T-helper 1 cell treated with Interleukin-12 subunit alpha and Interleukin-12 subunit beta and Interleukin-4 antibody, amounts not matched to agents 30 μg/mL and 1 μg/mL, for 36 hours (primary cell): ENCODE data around the gene DNAJC5.
"Not testable (repeated sequence)": the region's sequence is repeated elsewhere in the genome, so short reads cannot be mapped to it uniquely, and the experiment has no call there.

ENCODE experiments used
- H3K27ac Mint-ChIP-seq: one replicate; pipeline ENCODE4 v1.8.0; 2021; ENCODE audit warnings: mild to moderate bottlenecking, mixed read lengths
- H3K27me3 Mint-ChIP-seq: one replicate; pipeline ENCODE4 v1.8.0; 2021; ENCODE audit warnings: low read depth, mixed read lengths
- H3K36me3 Mint-ChIP-seq: one replicate; pipeline ENCODE4 v1.8.0; 2021; ENCODE audit warnings: low read depth, mixed read lengths
- H3K4me1 Mint-ChIP-seq: one replicate; pipeline ENCODE4 v1.8.0; 2021; ENCODE audit warnings: low read depth, mixed read lengths
- H3K4me3 Mint-ChIP-seq: one replicate; pipeline ENCODE4 v1.8.0; 2021; ENCODE audit warnings: mild to moderate bottlenecking, moderate library complexity, mixed read lengths
- H3K9me3 Mint-ChIP-seq: one replicate; pipeline ENCODE4 v1.8.0; 2021; ENCODE audit warnings: mixed read lengths

DNAJC5 gene

GRCh38 chr20:63955827-63956663, 61.1 kb downstream of the DNAJC5 start, which contains the start of gene UCKL1:
Gene UCKL1, minus strand, starts transcription at chr20:63956416. Its CDS starts 44 bp downstream, at chr20:63956372.
- no peaks in the 10 kb centered on the region for H3K27me3 Mint-ChIP-seq
- peak within 1 kb of the TSS; percentile 80 for H3K4me3 Mint-ChIP-seq
- peak within 1 kb of the TSS; percentile 82 for H3K27ac Mint-ChIP-seq
- H3K9me3 Mint-ChIP-seq, result no peaks in the 10 kb centered on the region
- peaks cover 19% of the 10 kb centered on the region for H3K4me1 Mint-ChIP-seq
- H3K36me3 Mint-ChIP-seq, result no peaks in the 10 kb centered on the region

DNA sequence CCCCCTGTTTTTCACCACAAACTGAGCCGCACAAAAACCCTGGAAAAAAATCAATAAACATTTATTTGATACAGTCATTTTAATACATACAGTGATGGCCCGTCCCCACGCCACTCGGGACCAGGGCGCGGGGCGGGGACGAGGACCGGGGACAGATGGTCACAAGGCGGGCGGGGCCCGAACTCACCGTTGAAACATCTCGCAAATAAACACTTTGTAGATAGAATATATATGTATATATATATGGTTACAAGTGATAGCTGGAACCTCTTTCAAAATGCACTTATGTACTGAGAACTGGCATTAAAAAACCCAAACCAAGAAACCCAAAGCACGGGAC, 61.7 kb downstream of the DNAJC5 start:
- Mint-ChIP-seq H3K36me3 (peaks cover 5% of the 10 kb centered on the region), H3K4me3 (peak overlapping the region; percentile 76), H3K4me1 (peaks cover 19% of the 10 kb centered on the region)

DNA sequence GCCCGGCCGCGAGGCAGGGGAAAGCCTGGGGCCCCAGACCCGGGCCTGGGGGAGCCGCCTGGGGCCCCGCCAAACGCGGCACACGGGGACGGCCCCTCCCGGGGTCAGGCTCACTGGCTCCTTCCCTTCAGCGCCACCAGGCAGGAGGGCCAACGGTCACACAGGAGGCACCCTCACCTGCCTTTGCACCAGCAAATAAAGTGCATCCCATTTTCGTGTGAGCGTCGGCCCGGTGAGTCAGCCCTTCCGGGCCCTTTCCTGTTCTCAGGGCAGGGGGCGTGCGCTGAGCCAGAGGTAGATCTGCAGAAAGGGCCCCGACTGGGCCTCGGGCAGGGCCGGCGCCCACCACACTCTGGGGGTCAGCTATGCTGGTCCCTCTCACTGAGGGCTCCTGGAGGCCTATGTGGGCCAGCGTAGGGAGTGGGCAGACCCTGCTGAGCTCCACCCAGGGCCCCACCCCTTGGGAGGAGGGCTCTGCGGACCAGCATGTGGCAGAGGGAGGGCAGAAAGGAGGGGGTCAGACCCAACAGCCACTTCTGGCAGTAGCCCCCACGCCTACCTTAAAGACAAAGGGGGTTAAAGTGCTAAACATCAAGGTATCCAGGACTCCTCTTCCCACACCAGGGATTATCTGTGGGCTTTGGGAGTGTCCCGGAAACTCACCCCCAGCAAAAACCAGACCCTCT, 62.2 kb downstream of the DNAJC5 start:
- Mint-ChIP-seq H3K4me3 (peak overlapping the region; percentile 71), H3K9me3 (no peaks in the 10 kb centered on the region), H3K4me1 (peaks cover 19% of the 10 kb centered on the region), H3K27me3 (no peaks in the 10 kb centered on the region), H3K27ac (peak overlapping the region; percentile 75), H3K36me3 (peaks cover 6% of the 10 kb centered on the region)

More for the DNA sequence above, 61.7 kb downstream of the DNAJC5 start:
- Mint-ChIP-seq H3K27ac (peak overlapping the region; percentile 82), H3K9me3 (no peaks in the 10 kb centered on the region), H3K27me3 (no peaks in the 10 kb centered on the region)

DNA sequence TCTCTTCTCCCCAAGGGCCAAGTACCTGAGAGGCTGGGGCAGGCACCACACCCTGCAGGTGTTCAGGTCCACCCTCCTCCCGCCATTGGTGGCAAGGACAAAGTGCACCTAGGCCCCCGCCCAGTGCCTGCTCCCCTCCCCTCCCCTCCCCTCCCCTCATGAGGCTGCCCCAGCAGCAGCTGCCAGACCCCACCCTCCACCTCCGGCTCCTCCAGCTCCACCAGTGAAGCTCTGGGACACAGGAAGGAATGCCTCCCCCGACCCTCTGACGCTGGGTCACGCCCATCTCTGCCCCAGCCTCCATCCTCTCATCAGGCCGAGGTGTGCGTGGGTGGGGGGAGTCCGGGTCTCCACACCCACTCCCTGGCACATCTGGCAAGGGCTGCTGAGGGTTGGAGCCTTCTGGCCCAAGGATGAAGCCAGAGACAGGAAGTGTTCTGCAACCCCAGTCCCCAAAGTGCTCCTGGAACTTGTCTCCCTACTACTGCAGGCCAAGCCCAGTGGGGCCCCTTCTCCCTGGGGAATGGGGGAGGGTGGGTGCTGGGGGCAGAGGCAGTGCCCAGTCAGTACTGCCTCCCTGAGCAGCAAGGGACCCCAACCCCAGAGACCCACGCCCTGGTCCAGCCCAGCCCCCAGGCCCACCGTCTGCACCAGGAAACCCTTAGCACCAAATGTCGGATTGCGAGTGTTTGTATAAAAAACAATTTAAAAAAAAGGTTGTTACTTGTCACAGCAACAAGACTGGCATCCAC, 62.9 kb downstream of the DNAJC5 start:
- peak overlapping the region; percentile 71 for H3K4me3 Mint-ChIP-seq
- peaks cover 19% of the 10 kb centered on the region for H3K4me1 Mint-ChIP-seq
- peaks cover 10% of the 10 kb centered on the region for H3K36me3 Mint-ChIP-seq
- peak overlapping the region; percentile 75 for H3K27ac Mint-ChIP-seq
- no peaks in the 10 kb centered on the region for H3K9me3 Mint-ChIP-seq
- no peaks in the 10 kb centered on the region for H3K27me3 Mint-ChIP-seq

- Mint-ChIP-seq H3K4me3 (peak overlapping the region; percentile 42), H3K27ac (no peak overlapping the region), H3K36me3 (peaks cover 11% of the 10 kb centered on the region)
Measured at GRCh38 chr20:63958471-63958870, 63.5 kb downstream of the DNAJC5 start.

GRCh38 chr20:63958964-63959698, 64.2 kb downstream of the DNAJC5 start:
- peaks cover 11% of the 10 kb centered on the region for H3K36me3 Mint-ChIP-seq
- no peak overlapping the region for H3K4me3 Mint-ChIP-seq
- H3K9me3 Mint-ChIP-seq, result no peaks in the 10 kb centered on the region
- peaks cover 16% of the 10 kb centered on the region for H3K4me1 Mint-ChIP-seq
- H3K27me3 Mint-ChIP-seq, result no peaks in the 10 kb centered on the region
- peak overlapping the region; percentile 49 for H3K27ac Mint-ChIP-seq

More at GRCh38 chr20:63958471-63958870, 63.5 kb downstream of the DNAJC5 start:
- Mint-ChIP-seq H3K4me1 (peaks cover 19% of the 10 kb centered on the region), H3K9me3 (no peaks in the 10 kb centered on the region), H3K27me3 (no peaks in the 10 kb centered on the region)

DNA sequence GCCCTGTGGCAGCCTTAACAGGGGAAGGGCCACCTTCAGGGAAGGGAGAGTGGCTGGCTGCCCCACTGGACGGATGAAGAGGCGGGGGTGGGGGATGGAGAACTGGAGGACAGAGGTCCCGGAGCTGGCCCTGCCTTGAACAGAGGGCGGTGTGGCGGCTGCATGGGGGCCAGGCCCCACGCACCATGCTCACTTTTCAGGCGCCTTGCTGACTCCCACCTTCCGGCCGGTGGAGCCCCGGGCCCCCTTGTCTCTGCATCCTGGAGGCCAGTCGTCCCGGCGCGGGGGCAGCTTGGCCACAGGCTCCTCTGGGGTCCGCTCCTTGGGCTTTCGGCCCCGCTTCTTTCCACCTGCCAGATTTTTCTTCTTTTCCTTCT, 64.8 kb downstream of the DNAJC5 start:
- H3K9me3 Mint-ChIP-seq, result no peaks in the 10 kb centered on the region
- H3K4me1 Mint-ChIP-seq, result peaks cover 10% of the 10 kb centered on the region
- H3K27ac Mint-ChIP-seq, result peak overlapping the region; percentile 45
- H3K36me3 Mint-ChIP-seq, result peaks cover 11% of the 10 kb centered on the region
- no peak overlapping the region for H3K4me3 Mint-ChIP-seq
- H3K27me3 Mint-ChIP-seq, result no peaks in the 10 kb centered on the region

GRCh38 chr20:63960654-63961621, 66.0 kb downstream of the DNAJC5 start:
- not testable (repeated sequence) for H3K4me1 Mint-ChIP-seq, H3K27me3 Mint-ChIP-seq, H3K4me3 Mint-ChIP-seq, H3K27ac Mint-ChIP-seq, H3K9me3 Mint-ChIP-seq
- peaks cover 12% of the 10 kb centered on the region for H3K36me3 Mint-ChIP-seq

DNA sequence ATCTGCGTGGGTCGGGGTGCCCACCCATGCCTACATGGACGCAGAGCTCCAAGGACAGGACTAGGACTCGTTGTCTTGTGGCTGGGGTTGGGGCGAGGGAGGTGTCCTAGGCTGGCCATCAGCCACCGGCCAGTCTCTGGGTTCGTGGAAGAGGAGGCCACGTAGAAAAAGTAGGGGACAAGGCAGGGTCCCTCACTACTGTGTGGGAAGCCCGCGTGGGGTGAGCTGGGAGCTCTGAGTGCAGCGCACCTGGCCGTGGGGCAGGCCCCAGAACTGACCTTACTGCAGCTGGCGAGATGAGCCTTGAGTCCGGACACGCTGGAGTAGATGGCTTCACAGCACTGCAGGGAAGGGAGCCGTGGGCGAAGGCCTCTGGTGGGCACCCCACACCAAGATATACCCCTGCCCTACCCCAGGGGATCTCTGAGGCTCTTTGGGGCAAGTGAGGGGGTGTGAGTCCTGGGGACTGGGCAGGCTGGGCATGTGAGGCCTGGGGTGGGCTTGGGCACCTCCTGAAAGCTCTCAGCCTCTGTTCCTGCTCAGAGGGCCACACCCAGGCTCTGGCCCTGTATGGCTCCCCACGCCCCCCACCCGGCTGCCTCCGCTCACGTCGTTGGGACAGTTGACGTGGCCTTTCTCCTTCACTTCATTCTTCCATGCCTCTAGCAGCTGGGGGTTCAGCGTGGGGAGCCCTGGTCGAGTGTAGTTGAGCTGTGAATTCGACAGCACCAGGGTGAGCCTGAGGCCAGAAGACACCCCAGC, 66.9 kb downstream of the DNAJC5 start:
- Mint-ChIP-seq H3K36me3 (peaks cover 21% of the 10 kb centered on the region), H3K27ac (no peak overlapping the region), H3K27me3 (no peaks in the 10 kb centered on the region), H3K4me3 (no peak overlapping the region), H3K9me3 (no peaks in the 10 kb centered on the region), H3K4me1 (peaks cover 8% of the 10 kb centered on the region)

DNA sequence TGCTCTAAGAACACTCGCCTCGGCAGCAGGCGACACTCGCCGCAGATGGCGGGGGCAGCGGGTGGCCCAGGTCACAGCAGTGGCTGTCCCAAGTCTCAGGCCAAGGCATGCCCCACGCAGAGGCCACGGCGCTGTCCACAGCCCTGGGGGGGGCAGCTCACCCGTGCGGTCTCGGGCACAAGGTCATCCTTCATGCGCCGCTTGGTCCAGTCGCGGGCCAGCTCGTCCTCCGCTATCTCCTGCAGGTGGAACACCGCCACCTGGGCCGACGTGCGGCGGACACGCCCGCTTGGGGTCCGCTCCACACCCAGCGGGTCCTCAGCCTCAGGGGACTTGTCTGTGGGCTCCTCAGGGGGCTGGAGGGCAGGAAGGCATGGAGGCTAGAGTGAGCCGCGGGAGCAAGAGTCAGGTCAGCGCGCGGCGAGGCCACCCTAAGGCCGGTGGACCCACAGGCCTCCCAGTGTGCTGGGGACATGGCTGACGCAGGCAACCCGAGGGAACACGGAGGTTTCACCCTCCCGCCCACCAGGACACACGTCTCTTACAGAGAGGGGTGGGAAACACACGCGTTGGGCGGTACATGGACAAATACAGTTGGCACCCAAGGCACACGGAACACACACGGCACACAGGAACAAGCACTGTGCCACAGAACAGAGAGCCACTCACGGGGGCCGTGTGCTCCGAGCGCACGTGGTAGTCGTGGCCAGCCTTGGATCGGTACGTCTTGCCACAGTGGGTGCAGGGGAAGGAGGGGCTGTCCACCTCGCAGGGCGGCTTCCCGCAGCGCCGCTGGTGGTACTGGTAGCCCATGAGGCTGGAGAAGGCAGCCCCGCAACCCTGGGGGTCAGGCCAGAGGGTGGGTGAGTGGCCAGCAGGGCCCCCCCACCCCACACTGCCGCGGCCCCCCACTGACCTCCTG, 67.8 kb downstream of the DNAJC5 start:
- Mint-ChIP-seq H3K4me1 (peaks cover 2% of the 10 kb centered on the region), H3K36me3 (peaks cover 21% of the 10 kb centered on the region), H3K9me3 (no peaks in the 10 kb centered on the region), H3K27ac (no peak overlapping the region), H3K27me3 (no peaks in the 10 kb centered on the region), H3K4me3 (no peak overlapping the region)

GRCh38 chr20:63963348-63963741, 68.4 kb downstream of the DNAJC5 start:
- Mint-ChIP-seq H3K27me3 (no peaks in the 10 kb centered on the region), H3K27ac (no peak overlapping the region)

DNA sequence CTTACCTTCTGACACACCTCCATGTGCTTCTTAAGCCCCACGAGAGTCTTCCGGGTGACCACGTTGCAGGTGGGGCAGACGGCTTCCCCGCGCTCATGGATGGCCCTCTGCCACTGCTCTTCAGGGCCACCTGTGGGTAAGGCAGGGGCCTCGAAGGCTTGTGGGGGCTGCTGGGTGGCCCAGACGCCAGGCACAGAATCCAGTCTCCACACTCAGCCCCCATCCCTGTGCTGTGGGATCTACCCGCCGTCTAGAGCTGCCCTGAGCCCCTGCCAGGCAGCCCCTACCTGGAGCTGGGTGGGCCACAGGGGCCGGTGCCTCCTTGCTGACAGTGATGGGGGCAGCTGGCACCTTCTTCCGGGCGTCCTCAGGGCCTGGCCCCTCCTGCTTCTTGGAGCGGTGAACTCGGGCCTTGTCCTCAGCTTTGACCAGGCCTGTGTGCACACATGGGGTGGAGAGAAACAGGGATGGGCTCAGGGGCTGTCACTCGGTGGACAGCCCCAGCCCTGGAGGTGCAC, 68.9 kb downstream of the DNAJC5 start:
- Mint-ChIP-seq H3K4me1 (peaks cover 5% of the 10 kb centered on the region), H3K27ac (no peak overlapping the region), H3K36me3 (peaks cover 26% of the 10 kb centered on the region), H3K4me3 (no peak overlapping the region), H3K9me3 (no peaks in the 10 kb centered on the region), H3K27me3 (no peaks in the 10 kb centered on the region)

More at GRCh38 chr20:63963348-63963741, 68.4 kb downstream of the DNAJC5 start:
- no peaks in the 10 kb centered on the region for H3K9me3 Mint-ChIP-seq
- peaks cover 24% of the 10 kb centered on the region for H3K36me3 Mint-ChIP-seq
- H3K4me1 Mint-ChIP-seq, result peaks cover 3% of the 10 kb centered on the region
- no peak overlapping the region for H3K4me3 Mint-ChIP-seq
